ENCODE measurements around the gene MICALL2. TPM values are rescaled to one million over a fixed set of nuclear protein-coding genes. Genes with fewer than 3 reads are reported as not detected.

MICALL2 gene
- polyA plus RNA-seq, 2 donors, result 20.9 to 50.7 TPM

GRCh38 chr7:1394371-1394770, 64.9 kb downstream of the MICALL2 start:
- H3K4me3 ChIP-seq (ENCODE audit: low read depth in 1 of 2, low read length in 2 of 2), result no peak overlapping the region
- WGBS, 2 donors, result 76 to 83% methylated on average over 4 of the region's 4 CpGs
- H3K36me3 ChIP-seq (ENCODE audit: control insufficient read depth in 2 of 2, insufficient read depth in 2 of 2, low read length in 1 of 2), result no peaks in the 10 kb centered on the region
- H3K27me3 ChIP-seq (ENCODE audit: control insufficient read depth in 1 of 2, insufficient read depth in 2 of 2, low read length in 2 of 2), result peaks cover 0 to 4% of the 10 kb centered on the region in 2 donors
- peaks cover 17 to 24% of the 10 kb centered on the region in 2 donors for H3K9me3 ChIP-seq (ENCODE audit: control insufficient read depth in 2 of 2, insufficient read depth in 1 of 2, low read depth in 1 of 2, low read length in 1 of 2)
- no peaks in the 10 kb centered on the region for H3K4me1 ChIP-seq (ENCODE audit: control insufficient read depth in 2 of 2, insufficient read depth in 2 of 2, low read length in 1 of 2)
- no peak overlapping the region for H3K27ac ChIP-seq (ENCODE audit: low read depth in 2 of 2, low read length in 1 of 2)

- 75 to 82% methylated on average over 7 of the region's 7 CpGs for WGBS, 2 donors
- no peaks in the 10 kb centered on the region for H3K36me3 ChIP-seq (ENCODE audit: control insufficient read depth in 2 of 2, insufficient read depth in 2 of 2, low read length in 1 of 2)
- peaks cover 0 to 4% of the 10 kb centered on the region in 2 donors for H3K27me3 ChIP-seq (ENCODE audit: control insufficient read depth in 1 of 2, insufficient read depth in 2 of 2, low read length in 2 of 2)
- no peak overlapping the region for H3K27ac ChIP-seq (ENCODE audit: low read depth in 2 of 2, low read length in 1 of 2)
- no peaks in the 10 kb centered on the region for H3K4me1 ChIP-seq (ENCODE audit: control insufficient read depth in 2 of 2, insufficient read depth in 2 of 2, low read length in 1 of 2)
- no peak overlapping the region for H3K4me3 ChIP-seq (ENCODE audit: low read depth in 1 of 2, low read length in 2 of 2)
- H3K9me3 ChIP-seq (ENCODE audit: control insufficient read depth in 2 of 2, insufficient read depth in 1 of 2, low read depth in 1 of 2, low read length in 1 of 2), result peaks cover 17 to 24% of the 10 kb centered on the region in 2 donors
Measured at GRCh38 chr7:1393421-1393820, 65.8 kb downstream of the MICALL2 start.

- Histone ChIP-seq H3K36me3 (ENCODE audit: control insufficient read depth in 2 of 2, insufficient read depth in 2 of 2, low read length in 1 of 2) (no peaks in the 10 kb centered on the region), H3K4me3 (ENCODE audit: low read depth in 1 of 2, low read length in 2 of 2) (no peak overlapping the region), H3K4me1 (ENCODE audit: control insufficient read depth in 2 of 2, insufficient read depth in 2 of 2, low read length in 1 of 2) (no peaks in the 10 kb centered on the region), H3K9me3 (ENCODE audit: control insufficient read depth in 2 of 2, insufficient read depth in 1 of 2, low read depth in 1 of 2, low read length in 1 of 2) (peaks cover 17 to 24% of the 10 kb centered on the region in 2 donors), H3K27ac (ENCODE audit: low read depth in 2 of 2, low read length in 1 of 2) (no peak overlapping the region), H3K27me3 (ENCODE audit: control insufficient read depth in 1 of 2, insufficient read depth in 2 of 2, low read length in 2 of 2) (peaks cover 0 to 4% of the 10 kb centered on the region in 2 donors)
- 85 to 93% methylated on average over 4 of the region's 4 CpGs for WGBS, 2 donors
Measured at GRCh38 chr7:1392556-1392955, 66.7 kb downstream of the MICALL2 start.

GRCh38 chr7:1391449-1391848, 67.8 kb downstream of the MICALL2 start:
- Histone ChIP-seq H3K4me3 (ENCODE audit: low read depth in 1 of 2, low read length in 2 of 2) (no peak overlapping the region), H3K9me3 (ENCODE audit: control insufficient read depth in 2 of 2, insufficient read depth in 1 of 2, low read depth in 1 of 2, low read length in 1 of 2) (peaks cover 17 to 24% of the 10 kb centered on the region in 2 donors), H3K36me3 (ENCODE audit: control insufficient read depth in 2 of 2, insufficient read depth in 2 of 2, low read length in 1 of 2) (no peaks in the 10 kb centered on the region), H3K27ac (ENCODE audit: low read depth in 2 of 2, low read length in 1 of 2) (no peak overlapping the region), H3K27me3 (ENCODE audit: control insufficient read depth in 1 of 2, insufficient read depth in 2 of 2, low read length in 2 of 2) (peaks cover 0 to 4% of the 10 kb centered on the region in 2 donors), H3K4me1 (ENCODE audit: control insufficient read depth in 2 of 2, insufficient read depth in 2 of 2, low read length in 1 of 2) (no peaks in the 10 kb centered on the region)
- 82 to 86% methylated on average over 4 of the region's 4 CpGs for WGBS, 2 donors

- Histone ChIP-seq H3K9me3 (ENCODE audit: control insufficient read depth in 2 of 2, insufficient read depth in 1 of 2, low read depth in 1 of 2, low read length in 1 of 2) (peaks cover 8 to 12% of the 10 kb centered on the region in 2 donors), H3K36me3 (ENCODE audit: control insufficient read depth in 2 of 2, insufficient read depth in 2 of 2, low read length in 1 of 2) (no peaks in the 10 kb centered on the region), H3K4me3 (ENCODE audit: low read depth in 1 of 2, low read length in 2 of 2) (no peak overlapping the region), H3K4me1 (ENCODE audit: control insufficient read depth in 2 of 2, insufficient read depth in 2 of 2, low read length in 1 of 2) (no peaks in the 10 kb centered on the region), H3K27ac (ENCODE audit: low read depth in 2 of 2, low read length in 1 of 2) (no peak overlapping the region), H3K27me3 (ENCODE audit: control insufficient read depth in 1 of 2, insufficient read depth in 2 of 2, low read length in 2 of 2) (peaks cover 0 to 2% of the 10 kb centered on the region in 2 donors)
- 57 to 58% methylated on average over 29 of the region's 29 CpGs for WGBS, 2 donors
Measured at GRCh38 chr7:1388703-1389335, 70.5 kb downstream of the MICALL2 start.

GRCh38 chr7:1388021-1388702, 71.1 kb downstream of the MICALL2 start:
- no peak overlapping the region for H3K27ac ChIP-seq (ENCODE audit: low read depth in 2 of 2, low read length in 1 of 2)
- WGBS, 2 donors, result 80 to 82% methylated on average over 19 of the region's 19 CpGs
- no peaks in the 10 kb centered on the region for H3K36me3 ChIP-seq (ENCODE audit: control insufficient read depth in 2 of 2, insufficient read depth in 2 of 2, low read length in 1 of 2)
- H3K4me1 ChIP-seq (ENCODE audit: control insufficient read depth in 2 of 2, insufficient read depth in 2 of 2, low read length in 1 of 2), result no peaks in the 10 kb centered on the region
- H3K4me3 ChIP-seq (ENCODE audit: low read depth in 1 of 2, low read length in 2 of 2), result no peak overlapping the region
- H3K9me3 ChIP-seq (ENCODE audit: control insufficient read depth in 2 of 2, insufficient read depth in 1 of 2, low read depth in 1 of 2, low read length in 1 of 2), result peaks cover 6 to 10% of the 10 kb centered on the region in 2 donors
- peaks cover 0 to 2% of the 10 kb centered on the region in 2 donors for H3K27me3 ChIP-seq (ENCODE audit: control insufficient read depth in 1 of 2, insufficient read depth in 2 of 2, low read length in 2 of 2)

GRCh38 chr7:1387261-1387660, 72.0 kb downstream of the MICALL2 start:
- H3K4me1 ChIP-seq (ENCODE audit: control insufficient read depth in 2 of 2, insufficient read depth in 2 of 2, low read length in 1 of 2), result no peaks in the 10 kb centered on the region
- WGBS, 2 donors, result 70 to 74% methylated on average over 17 to 18 of the region's 18 CpGs
- no peak overlapping the region for H3K4me3 ChIP-seq (ENCODE audit: low read depth in 1 of 2, low read length in 2 of 2)
- peaks cover 6 to 11% of the 10 kb centered on the region in 2 donors for H3K9me3 ChIP-seq (ENCODE audit: control insufficient read depth in 2 of 2, insufficient read depth in 1 of 2, low read depth in 1 of 2, low read length in 1 of 2)
- H3K27me3 ChIP-seq (ENCODE audit: control insufficient read depth in 1 of 2, insufficient read depth in 2 of 2, low read length in 2 of 2), result peaks cover 0 to 2% of the 10 kb centered on the region in 2 donors
- H3K27ac ChIP-seq (ENCODE audit: low read depth in 2 of 2, low read length in 1 of 2), result no peak overlapping the region
- no peaks in the 10 kb centered on the region for H3K36me3 ChIP-seq (ENCODE audit: control insufficient read depth in 2 of 2, insufficient read depth in 2 of 2, low read length in 1 of 2)

- peaks cover 0 to 2% of the 10 kb centered on the region in 2 donors for H3K27me3 ChIP-seq (ENCODE audit: control insufficient read depth in 1 of 2, insufficient read depth in 2 of 2, low read length in 2 of 2)
Measured at GRCh38 chr7:1386623-1387220, 72.5 kb downstream of the MICALL2 start.

GRCh38 chr7:1385809-1386622, 73.3 kb downstream of the MICALL2 start:
- H3K4me3 ChIP-seq (ENCODE audit: low read depth in 1 of 2, low read length in 2 of 2), result no peak overlapping the region
- no peak overlapping the region for H3K27ac ChIP-seq (ENCODE audit: low read depth in 2 of 2, low read length in 1 of 2)
- WGBS, 2 donors, result 49 to 50% methylated on average over 36 to 38 of the region's 38 CpGs
- H3K27me3 ChIP-seq (ENCODE audit: control insufficient read depth in 1 of 2, insufficient read depth in 2 of 2, low read length in 2 of 2), result peaks cover 0 to 2% of the 10 kb centered on the region in 2 donors
- no peaks in the 10 kb centered on the region for H3K36me3 ChIP-seq (ENCODE audit: control insufficient read depth in 2 of 2, insufficient read depth in 2 of 2, low read length in 1 of 2)
- H3K9me3 ChIP-seq (ENCODE audit: control insufficient read depth in 2 of 2, insufficient read depth in 1 of 2, low read depth in 1 of 2, low read length in 1 of 2), result peaks cover 0 to 4% of the 10 kb centered on the region in 2 donors
- no peaks in the 10 kb centered on the region for H3K4me1 ChIP-seq (ENCODE audit: control insufficient read depth in 2 of 2, insufficient read depth in 2 of 2, low read length in 1 of 2)

More at GRCh38 chr7:1386623-1387220, 72.5 kb downstream of the MICALL2 start:
- Histone ChIP-seq H3K36me3 (ENCODE audit: control insufficient read depth in 2 of 2, insufficient read depth in 2 of 2, low read length in 1 of 2) (no peaks in the 10 kb centered on the region), H3K9me3 (ENCODE audit: control insufficient read depth in 2 of 2, insufficient read depth in 1 of 2, low read depth in 1 of 2, low read length in 1 of 2) (peaks cover 2 to 8% of the 10 kb centered on the region in 2 donors), H3K4me1 (ENCODE audit: control insufficient read depth in 2 of 2, insufficient read depth in 2 of 2, low read length in 1 of 2) (no peaks in the 10 kb centered on the region), H3K4me3 (ENCODE audit: low read depth in 1 of 2, low read length in 2 of 2) (no peak overlapping the region), H3K27ac (ENCODE audit: low read depth in 2 of 2, low read length in 1 of 2) (no peak overlapping the region)
- 41 to 44% methylated on average over 25 of the region's 25 CpGs for WGBS, 2 donors
